Measurements from ENCODE around the gene MAP3K14. TPM values are rescaled to one million over a fixed set of nuclear protein-coding genes. Genes with fewer than 3 reads are reported as not detected.

MAP3K14 gene
- polyA plus RNA-seq, 3 donors, result 1.4 to 29.9 (median 3.8) TPM

DNA sequence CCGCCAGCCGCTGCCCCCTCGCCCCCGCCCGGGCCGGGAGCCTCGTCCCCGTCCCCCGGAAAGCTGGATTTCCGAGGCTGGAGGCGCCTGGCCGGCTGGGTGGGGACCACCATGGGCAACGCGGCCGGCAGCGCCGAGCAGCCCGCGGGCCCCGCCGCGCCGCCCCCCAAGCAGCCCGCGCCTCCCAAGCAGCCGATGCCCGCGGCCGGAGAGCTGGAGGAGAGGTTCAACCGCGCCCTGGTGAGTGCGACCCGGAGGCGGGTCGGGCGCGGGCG is 94.9 kb downstream of the MAP3K14 start:
- peaks cover 0 to 9% of the 10 kb centered on the region in 2 donors for H3K36me3 ChIP-seq (replicated peaks in 1 of 2; ENCODE audit: control insufficient read depth in 1 of 2, insufficient read depth in 2 of 2, low read length in 2 of 2)
- H3K4me1 Mint-ChIP-seq, result peaks cover 55% of the 10 kb centered on the region
- peak overlapping the region; percentile 98 for H3K4me2 ChIP-seq (replicated peaks; ENCODE audit: extremely low read depth, low read length, poor library complexity, severe bottlenecking)
- H3K9me3 Mint-ChIP-seq, result peaks cover 0 to 8% (median 0%) of the 10 kb centered on the region in 7 donors
- H3K9ac ChIP-seq (ENCODE audit: insufficient read depth, low read length, poor library complexity, severe bottlenecking), result peak overlapping the region; percentile 91
- H3K36me3 Mint-ChIP-seq, result peaks cover 48 to 74% of the 10 kb centered on the region in 2 donors
- TF ChIP-seq, protein P1, sequence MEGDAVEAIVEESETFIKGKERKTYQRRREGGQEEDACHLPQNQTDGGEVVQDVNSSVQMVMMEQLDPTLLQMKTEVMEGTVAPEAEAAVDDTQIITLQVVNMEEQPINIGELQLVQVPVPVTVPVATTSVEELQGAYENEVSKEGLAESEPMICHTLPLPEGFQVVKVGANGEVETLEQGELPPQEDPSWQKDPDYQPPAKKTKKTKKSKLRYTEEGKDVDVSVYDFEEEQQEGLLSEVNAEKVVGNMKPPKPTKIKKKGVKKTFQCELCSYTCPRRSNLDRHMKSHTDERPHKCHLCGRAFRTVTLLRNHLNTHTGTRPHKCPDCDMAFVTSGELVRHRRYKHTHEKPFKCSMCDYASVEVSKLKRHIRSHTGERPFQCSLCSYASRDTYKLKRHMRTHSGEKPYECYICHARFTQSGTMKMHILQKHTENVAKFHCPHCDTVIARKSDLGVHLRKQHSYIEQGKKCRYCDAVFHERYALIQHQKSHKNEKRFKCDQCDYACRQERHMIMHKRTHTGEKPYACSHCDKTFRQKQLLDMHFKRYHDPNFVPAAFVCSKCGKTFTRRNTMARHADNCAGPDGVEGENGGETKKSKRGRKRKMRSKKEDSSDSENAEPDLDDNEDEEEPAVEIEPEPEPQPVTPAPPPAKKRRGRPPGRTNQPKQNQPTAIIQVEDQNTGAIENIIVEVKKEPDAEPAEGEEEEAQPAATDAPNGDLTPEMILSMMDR (IDR thresholded peaks at IDR 0.05), result no peak
- under 1% methylated on average over 32 of the region's 38 CpGs for WGBS (ENCODE audit: insufficient coverage)
- peak overlapping the region in 1 of 7 donors; percentile 100 for H3K27ac Mint-ChIP-seq
- no peaks in the 10 kb centered on the region for H3K27me3 ChIP-seq (ENCODE audit: control insufficient read depth in 2 of 2, insufficient read depth in 2 of 2, low read length in 2 of 2)
- H3K4me3 Mint-ChIP-seq, result peak overlapping the region in 1 of 2 donors; percentile 99
- peaks cover 59 to 63% of the 10 kb centered on the region in 2 donors for H3K4me1 ChIP-seq (ENCODE audit: control insufficient read depth in 1 of 2, insufficient read depth in 2 of 2, low read length in 2 of 2)
- intact Hi-C loops (cut with micrococcal nuclease), result no loop called here
- H2AFZ ChIP-seq (ENCODE audit: insufficient read depth, low read depth, low read length, poor library complexity, severe bottlenecking), result no peak overlapping the region
- DNase-seq, result no peak
- peaks cover 0 to 4% (median 0%) of the 10 kb centered on the region in 3 donors for H3K27me3 Mint-ChIP-seq (ENCODE audit: low read depth in 3 of 3)
- H4K20me1 ChIP-seq (ENCODE audit: insufficient read depth, low read length), result peaks cover 61% of the 10 kb centered on the region
- peak overlapping the region in 1 of 2 donors; percentile 99 for H3K27ac ChIP-seq (ENCODE audit: low read depth in 1 of 2, low read length in 2 of 2)
- peak overlapping the region; percentile 84 to 99 (median 97) for H3K4me3 ChIP-seq (replicated peaks in 1 of 3; ENCODE audit: low read depth in 2 of 3, low read length in 3 of 3)
- no peaks in the 10 kb centered on the region for H3K9me3 ChIP-seq (replicated peaks in 1 of 2; ENCODE audit: control insufficient read depth in 1 of 2, insufficient read depth in 1 of 2, low read length in 2 of 2)
- peaks cover 84% of the 10 kb centered on the region for H3K79me2 ChIP-seq (ENCODE audit: insufficient read depth, low read length)

DNA sequence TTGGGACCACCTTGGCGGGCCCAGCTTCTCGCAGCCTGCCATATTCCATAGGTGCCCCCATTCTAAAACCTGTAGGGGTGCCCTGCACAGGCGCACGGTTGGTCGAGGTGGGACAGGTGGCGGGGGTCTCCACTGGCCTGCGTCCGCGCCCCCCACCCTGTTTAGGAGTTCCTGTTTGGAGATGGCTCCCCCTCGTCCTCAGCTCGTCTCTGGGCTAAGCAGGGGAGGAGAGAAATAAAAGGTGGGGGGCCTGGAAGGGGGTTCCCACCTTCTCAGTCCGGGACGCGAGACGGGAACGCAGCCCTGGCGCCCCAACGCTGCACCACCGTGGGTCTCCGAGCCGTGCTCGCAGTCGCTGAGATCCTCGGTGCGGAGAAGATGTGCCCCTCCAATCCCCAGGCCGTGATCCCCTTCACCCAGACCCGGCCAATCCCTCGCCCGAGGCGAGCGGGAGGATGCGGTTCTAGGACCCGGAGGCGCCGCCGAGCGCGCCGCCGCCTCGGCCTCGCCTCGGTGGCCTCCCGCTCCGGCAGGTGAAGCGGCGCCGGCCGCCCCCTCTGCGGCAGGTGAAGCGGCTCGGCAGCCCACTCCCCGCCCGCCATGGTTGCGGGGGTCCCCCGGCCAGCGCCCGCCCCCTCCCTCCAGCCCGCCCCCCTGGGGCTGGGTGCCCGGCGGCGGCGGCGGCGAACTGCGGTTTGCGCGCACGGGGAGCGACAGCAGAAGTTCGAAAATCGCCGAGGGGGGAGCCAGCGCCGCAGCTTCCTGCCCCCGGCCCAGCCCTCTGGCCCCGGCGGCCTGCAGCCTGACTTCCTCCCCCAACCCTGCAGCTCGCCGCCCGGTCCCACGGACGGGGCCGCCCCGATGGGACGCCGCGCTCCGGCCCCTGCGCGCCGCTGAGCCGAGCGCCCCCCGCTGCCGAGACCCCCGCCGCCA is 95.5 kb downstream of the MAP3K14 start, which contains the start of gene FMNL1:
TSS of gene FMNL1 (plus strand) at position 805 of the 933 bp plus-strand sequence. CDS start 240 bp downstream, outside the sequence.
- Histone ChIP-seq H3K9ac (ENCODE audit: insufficient read depth, low read length, poor library complexity, severe bottlenecking) (peak within 1 kb of the TSS; percentile 91), H3K27me3 (ENCODE audit: control insufficient read depth in 2 of 2, insufficient read depth in 2 of 2, low read length in 2 of 2) (no peaks in the 10 kb centered on the region), H3K4me3 (replicated peaks in 1 of 3; ENCODE audit: low read depth in 2 of 3, low read length in 3 of 3) (peak within 1 kb of the TSS; percentile 87 to 99 (median 97)), H3K27ac (ENCODE audit: low read depth in 1 of 2, low read length in 2 of 2) (peak within 1 kb of the TSS; percentile 93 to 99), H4K20me1 (ENCODE audit: insufficient read depth, low read length) (peaks cover 67% of the 10 kb centered on the region), H3K36me3 (replicated peaks in 1 of 2; ENCODE audit: control insufficient read depth in 1 of 2, insufficient read depth in 2 of 2, low read length in 2 of 2) (peaks cover 2 to 15% of the 10 kb centered on the region in 2 donors), H3K9me3 (replicated peaks in 1 of 2; ENCODE audit: control insufficient read depth in 1 of 2, insufficient read depth in 1 of 2, low read length in 2 of 2) (no peaks in the 10 kb centered on the region), H3K79me2 (ENCODE audit: insufficient read depth, low read length) (peaks cover 78% of the 10 kb centered on the region), H3K4me1 (ENCODE audit: control insufficient read depth in 1 of 2, insufficient read depth in 2 of 2, low read length in 2 of 2) (peaks cover 53 to 57% of the 10 kb centered on the region in 2 donors), H2AFZ (ENCODE audit: insufficient read depth, low read depth, low read length, poor library complexity, severe bottlenecking) (peak within 1 kb of the TSS; percentile 56), H3K4me2 (replicated peaks; ENCODE audit: extremely low read depth, low read length, poor library complexity, severe bottlenecking) (peak within 1 kb of the TSS; percentile 98)
- H3K27ac Mint-ChIP-seq, result peak within 1 kb of the TSS; percentile 98 to 100 (median 100)
- TF ChIP-seq, protein P1 (IDR thresholded peaks at IDR 0.05), result peak; percentile 27
- peaks cover 0 to under 1% (median 0%) of the 10 kb centered on the region in 3 donors for H3K27me3 Mint-ChIP-seq (ENCODE audit: low read depth in 3 of 3)
- intact Hi-C loops (cut with micrococcal nuclease), result loop anchor here in 1 of 2 donors (1.0 kb wide), 1 partner anchor 8 kb away; no protein-coding TSS in a partner anchor
- H3K36me3 Mint-ChIP-seq, result peaks cover 50 to 74% of the 10 kb centered on the region in 2 donors
- H3K9me3 Mint-ChIP-seq, result peaks cover 0 to 8% (median 0%) of the 10 kb centered on the region in 7 donors
- peak; percentile 76 to 80 (median 80) for DNase-seq
- 2% methylated on average over 89 of the region's 98 CpGs for WGBS (ENCODE audit: insufficient coverage)
- H3K4me3 Mint-ChIP-seq, result peak within 1 kb of the TSS; percentile 97 to 99
- peaks cover 49% of the 10 kb centered on the region for H3K4me1 Mint-ChIP-seq
